RWPE1 (cell line): Measurements from ENCODE around the gene TMPRSS2.
A peak's percentile ranks its signal among the peaks of the same experiment; 100 is the strongest.

Source experiments
- CTCF ChIA-PET: fragments of 350-600 bp; sonication (Branson Sonifier 250); formaldehyde crosslinking; extraction: SDS; loops from one replicate; lab custom pipeline; 2021; lab: Yijun Ruan, JAX
- POLR2A ChIA-PET: fragments of 400-600 bp; formaldehyde crosslinking; extraction: SDS; loops from one replicate; lab custom pipeline; 2020; ENCODE audit warnings: antibody characterized with exemption; ENCODE audit not compliant: low non-redundant PET; lab: Yijun Ruan, JAX
- DNase-seq: peaks from one replicate; pipeline ENCODE4 v3.0.0; 2012; ENCODE audit warnings: low spot score
- H3K27ac ChIP-seq: fragments of 450-650 bp; 2 replicates; pipeline ENCODE4 v1.5.1; 2017
- CTCF ChIP-seq: fragments of 450-650 bp; conservative IDR thresholded peaks from 2 replicates; pipeline ENCODE4 v1.5.1; 2017; ENCODE audit warnings: low read depth, mild to moderate bottlenecking

TMPRSS2 gene

GRCh38 chr21:41429305-41429704, 78.7 kb downstream of the TMPRSS2 start:
- TF ChIP-seq CTCF: no peak
- ChIA-PET CTCF (no interaction called here), POLR2A (no interaction called here)
- no peak overlapping the region for H3K27ac ChIP-seq
- no peak for DNase-seq

- no peak for TF ChIP-seq CTCF
- no peak for DNase-seq
- POLR2A ChIA-PET: no interaction called here
- no peak overlapping the region for H3K27ac ChIP-seq
- CTCF ChIA-PET: no interaction called here
Measured at GRCh38 chr21:41428847-41429246, 79.1 kb downstream of the TMPRSS2 start.

- CTCF ChIA-PET: no interaction called here
- H3K27ac ChIP-seq: no peak overlapping the region
- DNase-seq: no peak
- no peak for TF ChIP-seq CTCF
- POLR2A ChIA-PET: no interaction called here
Measured at GRCh38 chr21:41428311-41428710, 79.6 kb downstream of the TMPRSS2 start.

- H3K27ac ChIP-seq: no peak overlapping the region
- DNase-seq: no peak
- POLR2A ChIA-PET: no interaction called here
- no peak for TF ChIP-seq CTCF
- CTCF ChIA-PET: interaction anchor here (1.2 to 1.4 kb wide), 2 partner anchors 33 to 144 kb away, joined by 3 to 4 read pairs; no protein-coding TSS in a partner anchor
Measured at GRCh38 chr21:41427556-41427955, 80.4 kb downstream of the TMPRSS2 start.

GRCh38 chr21:41426676-41427404, 81.1 kb downstream of the TMPRSS2 start:
- ChIA-PET CTCF (interaction anchor here (1.2 to 1.4 kb wide), 2 partner anchors 33 to 143 kb away, joined by 3 to 4 read pairs; no protein-coding TSS in a partner anchor), POLR2A (no interaction called here)
- H3K27ac ChIP-seq: no peak overlapping the region
- no peak for TF ChIP-seq CTCF
- no peak for DNase-seq

- POLR2A ChIA-PET: interaction anchor here (0.5 kb wide), 1 partner anchor 21 kb away, joined by 3 read pairs; no protein-coding TSS in a partner anchor
- peak within 1 kb of the TSS; percentile 11; the same call in 1 of the 2 replicates for H3K27ac ChIP-seq
- CTCF ChIA-PET: interaction anchor here (0.6 to 1.4 kb wide), 6 partner anchors 9 to 289 kb away, joined by 3 to 6 read pairs (median 3); no protein-coding TSS in a partner anchor
Measured at GRCh38 chr21:41425954-41426675, 81.8 kb downstream of the TMPRSS2 start, which contains the start of gene MX1. TSS of gene MX1 (plus strand) at chr21:41426239. CDS start at chr21:41432071, 5,832 bp downstream.

More at GRCh38 chr21:41425954-41426675, 81.8 kb downstream of the TMPRSS2 start, which contains the start of gene MX1:
- DNase-seq: peak; percentile 69
- TF ChIP-seq CTCF: no peak
